Loucy (cell line): ENCODE measurements around the gene TXNRD2.
A peak's percentile ranks its signal among the peaks of the same experiment; 100 is the strongest.

ENCODE experiments used
- H2AFZ ChIP-seq: fragments of 200-600 bp; sonication (generic); 2 replicates; pipeline ENCODE4 v1.6.0; 2016; ENCODE audit warnings: antibody characterized with exemption, mild to moderate bottlenecking, low read length, moderate library complexity
- H3F3A ChIP-seq: fragments of 200-600 bp; 2 replicates; pipeline ENCODE4 v1.6.0; 2016; ENCODE audit warnings: antibody characterized with exemption, low read depth, mild to moderate bottlenecking
- H3K27me3 ChIP-seq: fragments of 200-600 bp; sonication (generic); 2 replicates; pipeline ENCODE4 v1.6.1; 2014; ENCODE audit warnings: low read length, mild to moderate bottlenecking; ENCODE audit not compliant: insufficient read depth, poor library complexity, severe bottlenecking
- H3K36me3 ChIP-seq: fragments of 200-600 bp; sonication (generic); 2 replicates; pipeline ENCODE4 v1.6.1; 2016; ENCODE audit warnings: low read length; ENCODE audit not compliant: insufficient read depth
- H3K4me1 ChIP-seq: fragments of 200-600 bp; sonication (generic); 2 replicates; pipeline ENCODE4 v1.5.1; 2014; ENCODE audit warnings: low read length, mild to moderate bottlenecking; ENCODE audit not compliant: insufficient read depth, poor library complexity, severe bottlenecking
- H3K4me2 ChIP-seq: fragments of 200-600 bp; sonication (generic); 2 replicates; pipeline ENCODE4 v1.6.0; 2014; ENCODE audit warnings: antibody characterized with exemption, low read length, low read depth, mild to moderate bottlenecking; ENCODE audit not compliant: poor library complexity, severe bottlenecking
- H3K4me3 ChIP-seq: fragments of 200-600 bp; sonication (generic); 2 replicates; pipeline ENCODE4 v1.5.1; 2014; ENCODE audit warnings: low read length, mild to moderate bottlenecking, mixed read lengths; ENCODE audit not compliant: poor library complexity, severe bottlenecking
- H3K79me2 ChIP-seq: fragments of 200-600 bp; sonication (generic); 2 replicates; pipeline ENCODE4 v1.6.1; 2014; ENCODE audit warnings: low read length; ENCODE audit not compliant: insufficient read depth
- H3K9ac ChIP-seq: fragments of 200-600 bp; sonication (generic); 2 replicates; pipeline ENCODE4 v1.6.0; 2014; ENCODE audit warnings: mild to moderate bottlenecking, low read depth, low read length, moderate library complexity; ENCODE audit not compliant: poor library complexity, severe bottlenecking
- H3K9me2 ChIP-seq: fragments of 200-600 bp; sonication (generic); replicated peaks from 2 replicates; pipeline ENCODE4 v1.6.1; 2016; ENCODE audit warnings: low read depth, low read length, mixed read lengths
- H3K9me3 ChIP-seq: fragments of 200-600 bp; sonication (generic); 2 replicates; pipeline ENCODE4 v1.6.1; 2014; ENCODE audit warnings: mild to moderate bottlenecking, antibody characterized with exemption, low read length, low read depth; ENCODE audit not compliant: insufficient read depth
- H4K20me1 ChIP-seq: fragments of 200-600 bp; sonication (generic); 2 replicates; pipeline ENCODE4 v1.6.0; 2014; ENCODE audit warnings: antibody characterized with exemption, low read length, mild to moderate bottlenecking; ENCODE audit not compliant: insufficient read depth, poor library complexity, severe bottlenecking
- CTCF ChIP-seq: fragments of 200-600 bp; sonication (generic); conservative IDR thresholded peaks from 2 replicates; pipeline ENCODE4 v1.5.1; 2014; ENCODE audit warnings: mild to moderate bottlenecking, antibody characterized with exemption, low read length
- EZH2phosphoT487 ChIP-seq: fragments of 200-600 bp; IDR thresholded peaks from 2 replicates; pipeline ENCODE4 v1.6.1; 2018; ENCODE audit warnings: antibody characterized with exemption, mild to moderate bottlenecking, moderate library complexity, borderline replicate concordance

TXNRD2 gene

GRCh38 chr22:19877626-19878339, 63.8 kb downstream of the TXNRD2 start:
- H3K79me2 ChIP-seq, result no peaks in the 10 kb centered on the region
- no peaks in the 10 kb centered on the region for H3K9me2 ChIP-seq
- H2AFZ ChIP-seq, result no peak overlapping the region
- no peaks in the 10 kb centered on the region for H3K9me3 ChIP-seq
- no peaks in the 10 kb centered on the region for H3F3A ChIP-seq
- H3K9ac ChIP-seq, result peak overlapping the region; percentile 27
- no peak overlapping the region for H3K4me3 ChIP-seq
- no peak overlapping the region for H3K4me2 ChIP-seq
- peaks cover 4% of the 10 kb centered on the region for H3K4me1 ChIP-seq
- H3K27me3 ChIP-seq, result no peaks in the 10 kb centered on the region
- TF ChIP-seq EZH2phosphoT487 (no peak), CTCF (no peak)
- no peaks in the 10 kb centered on the region for H4K20me1 ChIP-seq
- H3K36me3 ChIP-seq, result no peaks in the 10 kb centered on the region

- no peak overlapping the region for H2AFZ ChIP-seq
- H3K9me3 ChIP-seq, result no peaks in the 10 kb centered on the region
- H3K4me3 ChIP-seq, result no peak overlapping the region
- H3K4me2 ChIP-seq, result no peak overlapping the region
- peaks cover 4% of the 10 kb centered on the region for H3K4me1 ChIP-seq
- no peaks in the 10 kb centered on the region for H3K27me3 ChIP-seq
- H4K20me1 ChIP-seq, result no peaks in the 10 kb centered on the region
- H3K36me3 ChIP-seq, result no peaks in the 10 kb centered on the region
- H3K79me2 ChIP-seq, result no peaks in the 10 kb centered on the region
- H3K9ac ChIP-seq, result peak overlapping the region; percentile 27
- no peak for TF ChIP-seq EZH2phosphoT487
- no peak for TF ChIP-seq CTCF
- no peaks in the 10 kb centered on the region for H3F3A ChIP-seq
- no peaks in the 10 kb centered on the region for H3K9me2 ChIP-seq
Observed at GRCh38 chr22:19876941-19877625, 64.5 kb downstream of the TXNRD2 start.

- Histone ChIP-seq H3K4me2 (no peak overlapping the region), H3K9me2 (no peaks in the 10 kb centered on the region), H3K9ac (no peak overlapping the region), H3K27me3 (no peaks in the 10 kb centered on the region), H3K79me2 (no peaks in the 10 kb centered on the region), H3K4me3 (no peak overlapping the region), H4K20me1 (no peaks in the 10 kb centered on the region), H3K9me3 (no peaks in the 10 kb centered on the region), H3F3A (no peaks in the 10 kb centered on the region), H3K4me1 (peaks cover 4% of the 10 kb centered on the region), H2AFZ (no peak overlapping the region), H3K36me3 (no peaks in the 10 kb centered on the region)
- no peak for TF ChIP-seq EZH2phosphoT487
- no peak for TF ChIP-seq CTCF
Observed at GRCh38 chr22:19876314-19876940, 65.2 kb downstream of the TXNRD2 start.
